K562 treated with DMSO at 1 percent for 4 hours (cell line): ENCODE measurements around the gene S100A3. TPM values are rescaled to one million over a fixed set of nuclear protein-coding genes. Genes with fewer than 3 reads are reported as not detected.

ENCODE experiments used
- total RNA-seq: library from RNA; unstranded; fragments of 300-600 nt; gene quantifications from 2 replicates; pipeline ENCODE4 v1.2.3, GENCODE V29; 2022; ENCODE audit not compliant: insufficient read depth

The S100A3 gene, protein sequence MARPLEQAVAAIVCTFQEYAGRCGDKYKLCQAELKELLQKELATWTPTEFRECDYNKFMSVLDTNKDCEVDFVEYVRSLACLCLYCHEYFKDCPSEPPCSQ
- total RNA-seq = not detected in 2 replicates

DNA sequence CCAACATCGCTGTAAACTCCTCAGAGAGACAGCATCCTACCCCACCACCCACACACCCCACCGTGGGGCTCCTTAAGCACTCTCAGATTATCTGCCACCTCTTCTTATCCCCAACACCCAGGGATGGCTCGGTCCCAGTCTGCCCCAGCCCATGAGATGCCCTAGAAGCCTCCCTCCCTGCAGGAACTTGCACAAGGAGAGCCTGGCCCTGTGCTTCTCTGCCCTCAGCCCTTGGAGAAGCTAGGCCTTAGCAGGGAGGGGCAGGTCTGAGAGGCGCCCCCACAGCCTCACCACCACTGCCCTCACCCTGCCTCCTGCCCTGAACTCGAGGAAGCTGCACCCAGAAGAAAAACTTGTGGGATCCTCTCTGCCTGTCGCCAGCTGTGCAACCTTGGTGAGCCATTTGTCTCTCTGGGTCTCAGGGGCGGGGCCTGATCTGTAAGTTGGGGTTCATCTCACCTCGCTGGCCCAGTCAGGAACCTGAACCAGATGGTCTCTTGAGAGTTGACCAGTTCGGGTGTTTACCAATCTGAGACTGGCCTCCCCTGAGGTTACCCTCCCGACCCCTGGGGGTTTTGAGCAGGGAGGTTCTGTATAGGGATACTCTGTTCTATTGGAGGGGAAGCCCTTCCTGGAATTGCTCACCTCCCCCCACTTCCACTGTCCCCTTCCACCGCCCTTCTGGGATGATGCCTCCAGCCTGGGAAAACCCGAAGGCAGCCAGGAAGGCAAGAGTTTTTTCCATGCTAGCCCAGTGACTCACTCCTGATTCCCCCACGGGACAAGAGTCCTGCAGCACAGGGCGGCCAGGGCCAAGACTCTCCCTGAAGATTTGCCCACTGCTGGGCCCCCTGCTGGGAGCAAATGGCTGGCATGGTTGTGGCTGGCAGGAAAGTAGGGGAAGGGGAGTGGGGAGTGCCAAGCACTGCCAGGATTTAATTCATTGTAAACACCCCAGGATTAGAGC, at the start of gene S100A3:
Gene S100A3 (minus strand): TSS at position 537 of the 967 bp plus-strand sequence. CDS start 773 bp downstream, outside the sequence.

DNA sequence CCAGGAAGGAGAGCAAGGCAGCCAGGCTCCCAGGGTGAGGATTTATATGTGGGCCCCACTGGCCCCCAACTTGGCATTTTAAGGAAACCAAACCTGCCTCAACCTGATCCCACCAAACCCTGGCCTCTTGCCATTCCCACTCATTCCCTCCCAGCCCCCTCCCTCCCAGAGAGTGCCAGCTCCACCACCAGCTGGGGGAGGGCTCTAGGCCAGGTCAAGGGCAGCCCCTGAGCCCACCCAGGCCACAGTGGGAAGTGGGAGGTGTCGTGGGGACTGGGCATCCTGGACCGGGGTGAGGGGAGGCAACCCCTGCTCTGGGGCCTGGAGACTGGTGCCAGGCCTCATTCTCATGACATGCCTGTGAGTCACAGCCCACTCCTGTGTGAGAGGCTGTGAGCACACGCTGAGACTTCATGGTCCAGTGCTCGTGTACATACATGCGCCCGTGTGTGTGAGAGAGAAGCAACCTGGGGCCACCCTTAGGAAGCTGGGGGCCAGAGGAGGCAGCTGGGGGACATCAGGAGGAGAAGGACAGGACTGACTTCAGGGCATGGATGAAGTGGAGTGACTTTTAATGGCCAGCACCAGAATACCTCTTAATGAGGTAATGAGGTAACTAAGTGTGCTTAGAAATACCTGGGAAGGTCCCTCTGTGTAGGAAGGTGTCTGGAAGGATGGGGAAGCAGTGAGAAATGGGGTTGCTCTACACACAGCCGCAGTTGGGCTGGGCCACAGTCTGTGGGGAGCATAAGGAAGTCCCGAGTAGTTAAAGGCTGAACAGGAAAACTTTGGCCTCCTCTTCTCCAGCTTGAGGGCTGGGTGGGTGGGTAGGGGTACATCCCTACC, 16.7 kb upstream of the S100A3 start, which contains the start of gene S100A2:
Gene S100A2 (minus strand): TSS at position 316 of the 846 bp plus-strand sequence. CDS start 1,967 bp downstream, outside the sequence.

DNA sequence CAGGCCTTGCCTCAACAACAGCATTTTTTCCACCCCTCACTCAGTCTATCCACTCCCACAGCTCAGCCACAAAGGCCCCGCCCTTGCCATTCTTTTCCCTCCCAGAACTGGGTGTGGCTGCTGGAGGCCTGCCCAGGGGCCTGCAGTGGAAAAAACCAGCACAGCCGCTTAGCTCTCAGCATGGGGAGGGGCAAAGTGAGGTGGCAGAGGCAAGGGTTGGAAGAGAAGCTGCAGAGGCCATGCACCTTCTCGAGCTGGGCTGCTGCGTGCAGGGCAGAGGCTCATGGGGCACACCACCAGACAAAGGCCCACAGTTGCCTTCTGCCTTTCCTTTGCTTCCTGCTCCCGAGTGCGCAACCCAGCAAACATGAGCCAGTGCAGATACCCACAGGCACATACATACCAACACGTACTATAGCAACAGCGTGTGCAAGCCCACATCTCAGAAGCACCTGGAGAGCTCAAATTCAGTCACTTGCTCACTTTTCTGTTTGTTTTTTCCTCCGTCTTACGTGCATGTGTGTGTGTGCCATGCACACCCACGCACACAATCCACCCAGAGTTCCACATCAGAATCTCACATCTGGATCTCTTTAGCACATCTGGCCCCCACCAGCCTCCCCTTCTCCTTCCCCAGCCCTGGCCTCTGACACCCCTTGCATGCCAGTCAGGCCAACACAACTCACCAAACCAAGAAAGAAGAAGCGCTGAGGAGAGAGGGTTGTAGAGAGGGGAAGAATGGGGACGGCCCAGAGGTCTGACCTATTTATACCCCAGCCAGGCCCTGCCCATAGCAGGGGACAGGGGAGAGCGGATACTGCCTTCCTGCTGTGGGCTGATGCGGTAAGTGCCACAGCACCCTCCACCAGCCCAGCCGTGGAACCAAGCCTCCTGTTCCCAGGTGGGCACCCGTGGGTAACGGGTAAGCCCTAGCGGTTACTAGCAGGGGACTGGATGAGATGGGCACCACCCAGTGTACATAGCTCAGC, 3.7 kb downstream of the S100A3 start, which contains the start of gene S100A4:
Gene S100A4 (minus strand): TSS at position 740 of the 989 bp plus-strand sequence. CDS start 1,012 bp downstream, outside the sequence.

DNA sequence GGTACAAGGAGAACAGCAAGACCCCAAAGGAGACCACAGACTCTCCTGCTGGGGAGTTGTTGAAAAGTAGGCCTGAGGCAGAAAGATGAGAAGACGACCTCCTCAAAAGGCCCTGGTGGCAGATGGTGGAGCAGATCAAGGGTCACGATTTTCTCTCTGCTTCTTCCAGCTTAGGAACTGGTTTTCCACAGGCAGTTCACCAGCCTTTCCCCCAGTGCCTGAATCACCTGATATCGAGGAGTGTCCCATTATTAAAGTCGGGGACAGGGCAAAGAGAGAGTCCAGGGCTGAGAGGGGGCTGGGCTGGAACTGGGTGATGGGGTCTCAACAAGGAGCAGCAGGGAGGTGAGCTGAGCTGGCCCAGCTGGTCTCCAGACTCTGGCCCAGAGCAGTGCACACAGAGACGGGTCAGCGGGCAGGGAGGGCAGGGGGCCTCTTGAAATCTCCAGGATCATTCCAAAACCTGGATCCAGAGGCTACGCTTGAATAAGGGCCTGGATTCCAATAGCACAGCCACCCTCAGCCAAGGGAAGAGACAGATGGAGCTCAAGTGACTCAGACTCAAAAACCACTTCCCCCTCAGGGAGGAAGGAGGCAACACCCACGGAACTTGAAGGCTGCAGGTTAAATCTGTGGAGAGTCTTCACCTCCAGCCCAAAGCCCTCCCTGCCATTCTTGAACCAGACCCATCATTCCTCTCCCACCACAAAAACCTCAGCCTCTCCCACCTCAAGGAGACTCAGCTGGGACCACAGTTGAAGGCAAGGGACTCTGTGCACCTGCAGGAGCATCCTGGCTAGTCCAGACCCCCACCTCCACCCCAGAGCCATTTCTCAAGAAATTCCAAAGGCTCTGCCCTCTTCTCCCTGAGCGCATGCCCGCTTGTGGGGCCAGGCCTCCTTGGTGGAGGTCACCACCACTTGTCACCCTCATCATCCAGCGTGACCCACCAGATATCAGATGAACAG, 8.4 kb downstream of the S100A3 start, which contains the start of gene S100A5:
Gene S100A5 (minus strand): TSS at position 541 of the 968 bp plus-strand sequence. CDS start 743 bp downstream, outside the sequence.

DNA sequence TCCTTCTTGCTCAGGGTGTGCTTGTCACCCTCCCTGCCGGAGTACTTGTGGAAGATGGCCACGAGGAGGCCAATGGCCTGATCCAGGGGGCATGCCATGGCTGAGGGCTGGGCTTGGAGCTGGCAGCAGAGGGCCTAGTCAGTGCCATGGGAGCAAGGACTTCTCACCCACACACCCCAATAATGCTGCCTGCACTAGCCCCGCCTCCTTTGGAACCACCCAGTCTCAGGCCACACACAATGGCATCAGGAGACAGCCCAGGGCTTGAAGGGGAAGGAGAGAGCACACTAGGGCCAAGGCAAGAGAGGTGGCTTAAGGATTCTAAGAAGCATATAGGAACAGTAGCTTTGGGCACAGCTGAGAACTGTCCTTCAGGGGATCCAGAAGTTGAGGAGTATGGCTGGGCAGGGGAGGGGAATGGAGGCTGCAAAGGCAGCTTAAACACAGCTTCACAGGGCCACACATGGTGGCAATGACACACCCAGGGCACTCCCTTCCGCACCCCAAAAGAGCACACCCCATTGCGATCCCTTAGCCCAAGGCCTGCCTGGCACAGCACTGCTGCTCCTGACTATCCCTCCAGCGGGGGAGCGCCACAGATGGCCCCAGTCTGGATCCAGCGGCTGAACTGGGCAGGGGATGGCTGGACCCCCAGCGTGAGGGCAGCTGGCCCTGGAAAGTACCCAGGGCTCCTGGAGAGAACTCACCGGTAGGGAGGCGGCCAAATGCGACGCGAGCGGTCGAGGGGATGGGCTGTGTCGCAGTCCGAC, 13.6 kb downstream of the S100A3 start, which contains the start of gene S100A6:
Gene S100A6 (minus strand): TSS at position 750 of the 770 bp plus-strand sequence. CDS start 652 bp downstream, at position 98.

Other genes starting within 250 kb of the S100A3 start
- 1.4 and 1.9 TPM in 2 replicates for gene PGLYRP3, start 236.3 kb downstream of the S100A3 start, total RNA-seq
- gene PGLYRP4, start 200.4 kb downstream of the S100A3 start, total RNA-seq = 2.2 and 2.3 TPM in 2 replicates
- gene S100A9, start 191.4 kb downstream of the S100A3 start, total RNA-seq = not detected in 2 replicates
- not detected in 2 replicates for gene S100A12, start 173.6 kb downstream of the S100A3 start, total RNA-seq
- gene S100A8, start 158.2 kb downstream of the S100A3 start, total RNA-seq = not detected in 2 replicates
- not detected in 2 replicates for gene S100A7A, start 132.7 kb downstream of the S100A3 start, total RNA-seq
- not detected in 2 replicates for gene S100A7, start 88.6 kb downstream of the S100A3 start, total RNA-seq
- 23.2 and 29.1 TPM in 2 replicates for gene S100A6, start 13.3 kb downstream of the S100A3 start, total RNA-seq
- gene S100A5, start 8.3 kb downstream of the S100A3 start, total RNA-seq = not detected in 2 replicates
- gene S100A4, start 3.5 kb downstream of the S100A3 start, total RNA-seq = 12.2 and 17.9 TPM in 2 replicates
- gene S100A2, start 16.6 kb upstream of the S100A3 start, total RNA-seq = not detected in 2 replicates
- gene S100A16, start 63.9 kb upstream of the S100A3 start, total RNA-seq = 5.0 and 5.1 TPM in 2 replicates
- gene S100A14, start 67.1 kb upstream of the S100A3 start, total RNA-seq = not detected in 2 replicates
- gene S100A13, start 78.2 kb upstream of the S100A3 start, total RNA-seq = 134 and 148 TPM in 2 replicates
- 74.1 and 76.0 TPM in 2 replicates for gene S100A1, start 79.2 kb upstream of the S100A3 start, total RNA-seq
- gene CHTOP, start 84.8 kb upstream of the S100A3 start, total RNA-seq = 46.5 and 61.4 TPM in 2 replicates
- gene SNAPIN, start 109.4 kb upstream of the S100A3 start, total RNA-seq = 24.9 and 30.9 TPM in 2 replicates
- 279 and 280 TPM in 2 replicates for gene ILF2, start 121.7 kb upstream of the S100A3 start, total RNA-seq
- not detected in 2 replicates for gene NPR1, start 129.4 kb upstream of the S100A3 start, total RNA-seq
- 18.9 and 20.4 TPM in 2 replicates for gene INTS3, start 178.8 kb upstream of the S100A3 start, total RNA-seq
- 8.4 and 12.6 TPM in 2 replicates for gene SLC27A3, start 226.1 kb upstream of the S100A3 start, total RNA-seq